T-helper 9 cell (primary cell): ENCODE results near the gene ZNF394.
"Not testable (repeated sequence)": the region's sequence is repeated elsewhere in the genome, so short reads cannot be mapped to it uniquely, and the experiment has no call there.

Source experiments
- DNase-seq: peaks from one replicate; pipeline ENCODE4 v3.0.0-alpha.2; 2020
- total RNA-seq, 2 donors: gene quantifications; one replicate each; lab custom pipeline; 2026; lab: John Stamatoyannopoulos, UW

The ZNF394 gene
- 117 to 242 reads per million in 2 donors for total RNA-seq

DNA sequence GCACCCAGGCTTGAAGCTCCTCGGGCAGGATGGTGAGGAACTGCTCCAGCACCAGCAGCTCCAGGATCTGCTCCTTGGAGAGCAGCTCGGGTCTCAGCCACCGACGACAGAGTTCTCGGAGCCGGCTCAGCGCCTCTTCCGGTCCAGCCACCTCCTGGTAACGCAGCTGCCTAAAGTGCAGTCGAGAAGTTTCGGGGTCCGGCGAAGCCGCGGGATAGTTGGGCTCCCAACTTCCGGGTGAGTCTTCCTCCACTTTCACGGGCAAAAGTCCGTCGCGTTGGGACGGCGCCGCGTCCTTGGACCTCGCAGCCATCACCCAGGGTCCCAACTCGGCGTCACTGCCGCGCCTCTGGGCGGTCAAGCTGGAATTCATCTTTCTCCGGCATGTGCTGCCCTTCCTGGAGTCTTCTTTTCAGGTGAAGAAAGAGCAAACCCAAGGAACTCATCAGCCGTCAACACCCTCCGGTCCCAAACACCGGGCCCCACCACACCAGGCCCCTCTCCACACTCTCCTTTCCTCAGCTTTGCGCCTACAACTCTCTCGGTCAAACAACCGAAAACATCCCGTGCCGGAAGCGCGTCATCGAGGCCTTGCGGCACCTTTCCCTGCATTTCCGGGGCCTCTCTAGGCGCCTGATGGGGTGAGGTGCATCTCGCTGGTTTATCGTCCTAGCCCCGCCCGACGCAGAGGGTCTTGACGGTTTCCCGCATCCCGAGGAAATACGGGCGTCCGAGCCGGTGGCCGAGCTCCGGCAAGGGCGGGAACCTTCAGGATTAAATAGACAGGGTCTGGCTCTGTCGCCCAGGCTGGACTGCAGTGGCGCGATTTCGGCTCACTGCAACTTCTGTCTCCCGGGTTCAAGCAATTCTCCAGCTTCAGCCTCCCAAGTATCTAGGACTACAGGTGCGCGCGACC is at the start of gene ZNF394:
Gene ZNF394, minus strand, starts transcription at position 561 of the 916 bp plus-strand sequence. Its CDS starts 188 bp downstream, at position 373.
- peak; percentile 83 for DNase-seq

DNA sequence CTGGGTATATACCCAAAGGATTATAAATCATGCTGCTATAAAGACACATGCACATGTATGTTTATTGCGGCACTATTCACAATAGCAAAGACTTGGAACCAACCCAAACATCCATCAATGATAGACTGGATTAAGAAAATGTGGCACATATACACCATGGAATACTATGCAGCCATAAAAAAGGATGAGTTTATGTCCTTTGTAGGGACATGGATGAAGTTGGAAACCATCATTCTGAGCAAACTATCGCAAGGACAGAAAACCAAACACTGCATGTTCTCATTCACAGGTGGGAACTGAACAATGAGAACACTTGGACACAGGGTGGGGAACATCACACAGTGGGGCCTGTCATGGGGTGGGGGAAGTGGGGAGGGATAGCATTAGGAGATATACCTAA is 49.5 kb upstream of the ZNF394 start:
- not testable (repeated sequence) for DNase-seq

DNA sequence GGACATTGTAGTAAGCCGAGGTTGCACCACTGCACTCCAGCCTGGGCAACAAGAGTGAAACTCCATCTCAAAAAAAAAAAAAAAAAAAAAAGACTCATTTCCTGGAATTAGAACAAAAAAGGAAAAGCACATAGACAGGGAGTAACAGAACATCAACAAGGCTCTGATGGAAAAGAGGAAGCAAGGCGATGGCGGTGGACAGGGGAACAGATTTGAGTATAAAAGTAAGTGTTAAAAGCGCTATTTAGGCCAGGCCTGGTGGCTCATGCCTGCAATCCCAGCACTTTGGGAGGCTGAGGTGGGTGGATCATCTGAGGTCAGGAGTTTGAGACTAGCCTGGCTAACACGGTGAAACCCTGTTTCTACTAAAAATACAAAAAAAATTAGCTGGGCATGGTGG is 45.2 kb upstream of the ZNF394 start:
- DNase-seq: not testable (repeated sequence)

DNA sequence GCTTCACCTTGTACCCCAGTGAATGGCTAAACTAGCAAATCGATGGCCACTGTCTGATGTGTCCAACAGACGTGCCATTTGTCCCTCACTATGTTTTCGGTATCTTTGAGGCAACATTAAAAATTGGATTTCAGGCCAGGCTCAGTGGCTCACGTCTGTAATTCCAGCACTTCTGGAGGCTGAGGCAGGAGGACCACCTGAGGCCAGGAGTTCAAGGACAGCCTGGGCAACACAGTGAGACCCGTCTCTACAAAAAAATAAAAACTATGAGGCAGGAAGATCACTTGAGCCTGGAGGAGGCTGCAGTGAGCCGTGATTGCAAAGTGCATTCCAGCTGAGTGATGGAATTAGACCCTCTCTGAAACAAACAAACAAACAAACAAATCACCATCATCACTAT is 43.8 kb upstream of the ZNF394 start:
- no peak for DNase-seq

DNA sequence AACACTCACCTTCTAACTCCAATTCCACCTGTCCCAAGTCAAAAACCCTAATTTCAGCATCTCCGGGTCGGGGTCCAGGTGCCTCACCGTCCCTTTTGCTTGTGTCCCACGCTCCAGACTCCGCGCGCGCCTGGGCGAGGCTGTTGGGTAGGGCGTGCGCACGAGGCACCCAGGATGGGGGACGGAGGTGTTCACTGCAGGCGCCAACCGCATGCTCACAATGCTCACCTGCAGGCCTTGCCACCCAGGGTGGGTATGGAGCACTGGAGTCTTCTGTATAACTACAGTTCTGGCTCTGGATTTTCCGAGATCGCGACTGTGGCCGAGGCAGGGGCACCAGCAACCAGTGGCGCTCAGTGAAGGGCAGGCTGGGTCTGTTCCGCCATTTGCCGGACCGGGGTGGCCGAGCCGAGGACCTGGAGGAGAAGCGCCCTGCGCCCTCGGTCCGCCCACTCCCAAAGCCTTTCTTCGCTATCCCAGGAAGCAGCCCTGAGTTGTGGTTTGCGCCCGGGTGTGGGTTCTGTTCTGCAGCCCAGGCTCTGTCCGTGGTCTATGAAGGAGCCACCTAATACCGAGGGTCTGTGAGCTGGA is 43.1 kb upstream of the ZNF394 start:
- DNase-seq: no peak

DNA sequence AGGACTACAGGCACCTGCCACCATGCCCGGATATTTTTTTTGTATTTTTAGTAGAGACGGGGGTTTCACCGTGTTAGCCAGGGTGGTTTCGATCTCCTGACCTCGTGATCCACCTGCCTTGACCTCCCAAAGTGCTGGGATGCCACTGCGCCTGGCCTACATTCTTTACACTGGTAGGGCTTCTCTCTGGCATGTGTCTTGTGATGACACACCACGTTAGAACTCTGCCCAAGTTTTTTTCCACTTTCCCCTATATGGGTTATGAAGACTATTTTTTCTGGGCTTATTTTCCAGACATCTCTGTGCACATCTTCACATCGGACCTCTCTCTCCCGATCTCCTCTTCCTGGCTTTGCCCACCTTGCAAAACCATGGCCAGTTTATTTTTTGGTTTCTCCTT is 41.1 kb upstream of the ZNF394 start:
- DNase-seq: no peak

DNA sequence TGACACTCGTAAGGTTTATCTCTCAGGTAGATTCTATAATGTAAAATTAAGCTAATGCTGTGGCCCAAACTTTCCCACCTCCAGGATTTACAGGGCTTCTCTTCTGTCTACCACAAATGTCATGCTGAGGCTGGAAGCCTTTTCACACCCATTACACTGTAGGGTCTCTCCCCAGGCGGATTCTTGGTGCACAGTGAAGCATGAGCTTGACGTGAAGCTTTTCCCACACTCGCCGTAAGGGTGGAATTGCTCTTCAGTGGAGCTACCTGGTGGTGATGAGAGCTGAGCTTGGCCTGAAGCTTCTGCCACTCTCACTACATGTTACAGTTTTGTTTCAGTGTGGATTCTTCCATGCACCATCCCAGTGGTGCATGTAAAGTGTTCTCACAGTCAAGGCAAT is 40.5 kb upstream of the ZNF394 start:
- DNase-seq: no peak

DNA sequence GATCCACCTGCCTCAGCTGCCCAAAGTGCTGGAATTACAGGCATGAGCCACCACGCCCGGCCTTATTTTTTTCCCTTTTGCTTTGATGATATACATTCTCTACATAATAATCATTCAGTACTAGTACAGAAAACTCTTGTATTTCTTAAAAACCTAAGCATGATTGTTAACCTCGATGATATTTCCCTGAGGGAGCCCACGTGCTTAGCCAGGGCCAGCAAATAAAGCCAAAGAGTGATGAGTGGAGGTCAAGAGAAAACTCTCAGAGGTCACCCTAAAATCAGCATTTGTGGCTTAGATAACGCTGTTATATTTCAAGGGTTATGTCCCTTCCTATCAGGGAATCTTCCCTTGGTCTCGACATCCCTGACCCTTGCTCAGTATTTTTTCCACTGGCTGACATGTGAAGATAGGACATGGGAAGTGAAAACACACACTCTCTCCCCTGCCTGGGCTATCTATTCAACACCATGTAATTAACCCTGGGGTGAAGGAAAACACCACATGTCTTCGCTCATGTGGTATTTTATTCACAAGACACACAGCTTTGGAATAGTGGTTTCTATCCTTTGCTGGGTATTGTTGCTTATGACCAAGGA is 39.2 kb upstream of the ZNF394 start:
- DNase-seq: no peak

DNA sequence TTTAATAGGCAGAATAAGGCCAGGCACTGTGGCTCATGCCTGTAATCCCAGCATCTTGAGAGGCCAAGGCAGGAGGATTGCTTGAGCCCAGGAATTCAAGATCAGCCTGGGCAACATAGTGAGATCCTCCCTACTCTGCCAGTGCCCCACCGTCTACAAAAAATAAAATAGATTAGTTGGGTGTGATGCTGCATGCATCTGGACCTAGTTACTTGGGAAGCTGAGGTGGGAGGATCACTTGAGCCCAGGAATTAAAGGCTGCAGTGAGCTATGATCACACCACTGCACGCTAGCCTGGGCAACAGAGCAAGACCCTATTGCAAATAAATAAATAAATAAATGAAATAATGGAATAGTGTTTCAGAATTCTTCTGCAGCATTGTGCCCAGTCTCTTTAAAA is 35.6 kb upstream of the ZNF394 start:
- no peak for DNase-seq

DNA sequence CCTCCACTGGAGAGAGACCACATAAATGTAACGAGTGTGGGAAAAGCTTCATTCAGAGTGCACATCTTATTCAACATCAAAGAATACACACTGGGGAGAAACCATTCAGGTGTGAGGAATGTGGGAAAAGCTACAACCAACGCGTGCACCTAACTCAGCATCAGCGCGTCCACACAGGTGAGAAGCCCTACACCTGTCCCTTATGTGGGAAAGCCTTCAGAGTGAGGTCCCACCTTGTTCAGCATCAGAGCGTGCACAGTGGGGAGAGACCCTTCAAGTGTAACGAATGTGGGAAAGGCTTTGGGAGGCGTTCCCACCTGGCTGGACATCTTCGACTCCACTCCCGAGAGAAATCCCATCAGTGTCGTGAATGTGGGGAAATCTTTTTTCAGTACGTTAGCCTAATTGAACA is 31.3 kb upstream of the ZNF394 start:
- DNase-seq: no peak

DNA sequence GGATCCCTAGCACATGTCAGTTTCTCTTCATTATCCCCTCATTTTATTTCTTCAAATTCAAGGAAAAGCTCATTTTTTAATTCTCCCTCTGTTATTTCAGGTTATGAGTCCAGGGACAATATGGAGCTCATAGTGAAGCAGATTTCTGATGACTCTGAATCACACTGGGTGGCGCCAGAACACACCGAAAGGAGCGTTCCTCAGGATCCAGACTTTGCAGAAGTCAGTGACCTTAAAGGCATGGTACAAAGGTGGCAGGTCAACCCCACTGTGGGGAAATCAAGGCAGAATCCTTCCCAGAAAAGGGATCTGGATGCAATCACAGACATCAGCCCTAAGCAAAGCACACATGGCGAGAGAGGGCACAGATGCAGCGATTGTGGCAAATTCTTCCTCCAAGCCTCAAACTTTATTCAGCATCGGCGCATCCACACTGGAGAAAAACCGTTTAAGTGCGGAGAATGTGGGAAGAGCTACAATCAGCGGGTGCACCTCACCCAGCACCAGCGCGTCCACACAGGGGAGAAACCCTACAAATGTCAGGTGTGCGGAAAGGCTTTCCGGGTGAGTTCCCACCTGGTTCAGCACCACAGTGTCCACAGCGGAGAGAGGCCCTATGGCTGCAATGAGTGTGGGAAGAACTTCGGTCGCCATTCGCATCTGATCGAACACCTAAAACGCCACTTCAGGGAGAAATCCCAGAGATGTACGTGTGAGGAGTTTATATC is 25.8 kb upstream of the ZNF394 start:
- DNase-seq: no peak

DNA sequence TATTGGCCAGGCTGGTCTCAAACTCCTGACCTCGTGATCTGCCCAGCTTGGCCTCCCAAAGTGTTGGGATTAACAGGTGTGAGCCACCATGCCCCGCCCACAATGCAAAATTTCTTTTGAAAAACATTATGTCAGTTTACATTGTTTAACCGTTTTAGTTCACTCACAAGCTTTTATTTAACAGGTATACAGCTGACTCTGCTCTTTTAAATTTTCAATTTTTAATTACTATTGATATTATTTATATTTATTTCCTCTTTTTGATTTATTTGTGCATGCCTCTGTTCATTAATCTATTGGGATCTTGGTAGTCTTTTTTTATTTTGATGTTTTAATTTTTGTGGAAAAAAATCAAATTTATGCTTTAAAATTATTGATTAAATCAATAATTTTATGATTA is 21.3 kb upstream of the ZNF394 start:
- no peak for DNase-seq

DNA sequence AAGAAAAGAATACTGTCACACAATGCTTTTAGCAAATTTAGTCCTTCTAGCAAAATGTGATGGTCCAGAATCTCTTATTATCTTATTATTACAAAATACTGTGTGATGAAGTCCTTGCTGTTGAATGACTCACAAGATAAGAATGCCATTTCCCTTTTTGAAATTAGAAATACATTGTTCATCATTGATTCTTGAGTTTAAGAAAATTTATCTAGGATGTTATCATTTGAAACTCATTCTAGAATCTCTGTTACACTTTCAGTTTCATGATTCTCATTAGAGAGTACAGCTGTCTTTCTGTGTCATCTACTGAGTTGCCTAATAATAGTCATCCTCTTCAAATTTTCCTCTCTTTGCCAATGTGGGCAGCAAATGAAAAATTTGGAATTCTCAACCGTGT is 14.0 kb upstream of the ZNF394 start:
- no peak for DNase-seq

DNA sequence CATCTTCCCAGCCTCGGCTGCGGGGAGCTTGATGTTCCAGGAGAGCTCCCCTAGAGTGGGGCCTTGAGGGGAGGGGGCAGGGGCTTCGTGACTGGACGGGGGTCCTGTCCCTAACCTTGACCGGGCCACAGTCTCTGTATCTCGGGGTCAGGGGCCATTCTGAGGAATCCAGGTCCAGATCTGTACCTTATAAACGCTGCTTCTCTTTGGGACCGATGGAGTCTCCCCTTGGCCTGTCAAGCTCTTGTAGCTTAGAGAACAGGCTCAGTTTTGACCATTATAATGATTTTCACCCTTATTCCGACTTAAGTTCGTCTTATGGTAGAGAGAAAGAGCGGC is 5.2 kb upstream of the ZNF394 start:
- DNase-seq: no peak

DNA sequence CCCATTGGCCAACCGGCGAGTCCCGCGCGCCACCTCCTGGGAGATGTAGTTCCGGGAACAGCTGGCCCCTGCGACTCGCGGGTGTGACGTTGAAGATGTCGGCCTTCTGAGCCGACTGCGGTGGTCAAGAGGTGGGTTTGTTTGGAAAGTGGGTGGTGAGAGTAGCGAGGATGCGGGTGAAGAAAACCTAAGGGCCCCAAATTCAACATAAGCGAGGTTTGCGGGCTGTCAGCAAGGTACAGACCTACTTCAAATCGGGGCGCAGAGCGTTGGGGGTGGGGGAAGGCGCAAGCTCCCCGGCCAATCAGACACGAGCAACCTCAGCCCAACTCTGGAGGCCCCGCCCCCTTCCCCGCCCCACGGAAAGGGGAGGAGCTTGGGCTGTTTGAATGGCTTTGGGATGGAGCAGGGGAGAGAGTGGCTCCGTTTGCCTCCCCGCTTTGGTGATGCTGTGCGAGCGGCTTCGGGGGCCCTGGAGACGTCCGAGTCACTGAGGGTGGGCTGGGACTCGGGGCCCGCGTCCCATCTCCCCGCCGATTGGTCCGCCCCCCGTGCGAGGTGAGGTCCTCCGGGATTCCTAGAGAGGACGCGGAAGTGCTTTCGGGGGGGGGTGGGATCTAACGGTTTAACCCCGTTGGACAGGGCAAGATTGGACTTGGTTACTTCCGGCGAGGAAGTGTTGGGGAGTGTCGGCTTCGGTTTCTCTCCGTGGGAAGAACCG is 4.7 kb upstream of the ZNF394 start, which contains the start of gene ZKSCAN5:
Gene ZKSCAN5, plus strand, starts transcription at position 60 of the 721 bp plus-strand sequence. CDS start 1,383 bp downstream, outside the sequence.
- DNase-seq: peak; percentile 97

DNA sequence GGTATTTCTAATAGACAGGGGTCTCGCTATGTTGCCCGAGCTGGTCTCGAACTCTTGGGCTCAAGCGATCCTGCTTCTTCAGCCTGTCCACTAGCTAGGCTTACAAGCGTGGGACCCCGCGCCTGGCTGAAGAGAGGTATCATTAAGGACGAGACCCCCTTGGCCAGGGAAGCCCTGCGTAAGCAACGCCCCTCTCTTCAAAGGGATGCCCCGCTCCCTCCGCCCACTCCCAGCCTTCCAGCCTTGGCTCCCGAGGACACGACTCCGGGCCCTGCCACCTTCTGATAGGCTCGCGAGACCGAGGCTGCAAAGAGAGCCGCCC is 4.2 kb upstream of the ZNF394 start:
- DNase-seq: no peak

DNA sequence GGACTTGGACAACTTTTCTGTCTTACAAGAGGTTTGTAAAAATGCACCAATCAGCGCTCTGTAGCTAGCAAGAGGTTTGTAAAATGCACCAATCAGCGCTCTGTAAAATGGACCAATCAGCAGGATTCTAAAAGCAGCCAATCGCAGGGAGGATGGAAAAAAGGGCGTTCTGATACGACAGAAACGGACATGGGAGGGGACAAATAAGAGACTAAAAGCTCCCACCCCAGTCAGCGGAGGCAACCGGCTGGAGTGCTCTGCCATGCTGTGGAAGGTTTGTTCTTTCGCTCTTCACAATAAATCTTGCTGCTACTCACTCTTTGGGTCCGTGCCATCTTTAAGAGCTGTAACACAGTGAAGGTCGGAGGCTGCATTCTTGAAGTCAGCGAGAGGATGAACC is 1.2 kb upstream of the ZNF394 start:
- DNase-seq: not testable (repeated sequence)

DNA sequence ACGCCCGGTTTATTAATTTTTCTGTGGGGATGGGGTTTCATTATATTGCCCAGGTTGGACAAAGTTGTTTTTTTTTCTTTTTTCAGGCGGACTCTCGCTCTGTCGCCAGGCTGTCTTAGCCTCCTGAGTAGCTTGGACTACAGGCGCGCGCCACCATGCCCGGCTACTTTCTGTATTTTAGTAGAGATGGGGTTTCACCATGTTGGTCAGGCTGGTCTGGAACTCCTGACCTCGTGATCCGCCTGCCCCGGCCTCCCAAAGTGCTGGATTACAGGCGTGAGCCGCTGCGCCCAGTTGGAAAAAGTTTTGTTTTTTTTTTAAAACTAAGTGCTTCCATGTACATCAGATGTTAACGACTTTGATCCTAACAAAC is 542 bp upstream of the ZNF394 start:
- no peak for DNase-seq

DNA sequence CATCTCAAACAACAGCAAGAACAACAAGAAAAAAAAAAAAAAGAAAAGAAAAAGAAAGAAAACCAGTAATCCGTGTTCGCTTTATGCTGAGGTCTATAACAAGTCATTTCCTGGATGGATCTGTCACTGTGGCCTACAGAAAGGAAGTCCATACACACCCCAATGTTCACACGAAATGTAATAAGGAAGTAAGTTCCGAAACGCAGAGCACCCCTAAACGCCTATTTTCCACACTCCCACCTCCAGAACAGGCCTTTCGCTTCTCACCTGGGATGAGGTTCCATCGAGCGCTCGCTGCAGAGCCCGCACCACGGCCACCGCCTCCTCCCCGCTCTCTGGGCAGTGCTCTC is 735 bp downstream of the ZNF394 start:
- no peak for DNase-seq

DNA sequence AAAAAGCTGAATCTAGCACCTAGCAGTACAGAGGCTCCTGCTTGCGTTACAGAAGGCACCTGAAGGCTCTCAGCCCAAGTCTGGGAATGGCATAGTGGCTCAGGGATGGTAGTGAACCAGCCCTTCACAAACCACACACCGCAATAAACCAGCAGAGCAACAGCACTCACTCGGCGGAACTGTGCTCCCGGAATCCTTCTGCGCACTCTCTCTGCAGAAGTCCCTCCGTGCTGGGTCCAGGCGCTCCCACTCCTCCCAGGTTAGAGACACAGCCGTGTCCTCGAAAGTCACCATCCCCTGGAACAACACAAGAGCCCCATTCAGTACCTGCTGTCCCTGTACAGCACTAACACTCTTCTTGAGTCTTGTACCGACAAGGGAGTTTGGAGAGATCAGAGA is 1.5 kb downstream of the ZNF394 start:
- no peak for DNase-seq

DNA sequence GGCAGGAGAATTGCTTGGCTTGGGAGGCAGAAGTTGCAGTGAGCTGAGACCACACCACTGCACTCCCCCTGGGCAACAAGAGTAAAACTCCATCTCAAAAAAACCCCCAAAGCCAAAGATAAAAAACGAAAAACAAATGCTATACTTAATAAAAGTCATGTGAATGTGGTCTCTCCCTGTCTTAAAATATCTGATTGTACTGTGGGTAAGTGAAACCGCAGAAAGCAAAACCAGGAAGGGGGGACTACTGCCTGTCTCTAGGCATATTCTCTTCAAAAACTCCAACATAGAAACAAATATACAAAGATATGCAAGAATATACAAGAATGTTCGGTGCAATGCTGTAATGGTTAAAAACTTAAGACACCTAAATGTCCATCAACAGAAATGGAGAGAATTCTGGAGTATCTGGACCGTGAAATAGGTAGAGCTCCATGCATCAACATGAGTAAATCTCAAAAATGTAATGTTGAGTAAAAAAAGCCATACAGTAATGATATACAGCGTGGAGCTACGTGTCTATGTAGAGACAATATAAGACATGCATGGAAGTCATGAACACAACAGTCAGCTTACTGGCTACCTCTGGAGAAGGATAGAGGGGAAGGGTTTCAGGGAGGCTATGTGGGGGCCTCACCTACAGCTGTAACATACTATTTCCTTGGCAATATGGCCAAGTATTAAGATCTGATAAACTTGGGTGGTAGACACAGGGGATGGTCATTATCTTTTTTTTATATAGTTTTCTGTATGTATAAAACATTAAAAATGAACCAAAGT is 2.1 kb downstream of the ZNF394 start:
- no peak for DNase-seq

DNA sequence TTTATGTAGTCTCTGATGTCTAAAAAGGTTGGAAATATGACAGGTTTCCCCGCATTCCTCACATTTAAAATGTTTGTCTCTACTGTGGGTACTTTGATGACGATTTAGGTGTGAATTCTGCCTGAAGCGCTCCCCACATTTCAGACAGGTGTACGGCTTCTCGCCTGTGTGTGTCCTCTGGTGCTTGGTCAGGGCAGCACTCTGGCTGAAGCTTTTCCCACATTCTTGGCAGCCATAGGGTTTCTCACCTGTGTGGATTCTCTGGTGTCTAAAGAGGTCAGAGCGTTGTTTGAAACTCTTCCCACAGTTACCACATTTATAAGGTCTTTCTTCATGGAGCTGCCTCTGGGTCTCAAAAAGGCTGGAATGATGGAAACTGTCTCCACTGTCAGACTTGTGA is 6.3 kb downstream of the ZNF394 start:
- DNase-seq: no peak
